ENCODE measurements around the gene PANK4. TPM values are rescaled to one million over a fixed set of nuclear protein-coding genes. Genes with fewer than 3 reads are reported as not detected.

PANK4 gene
- total and polyA plus RNA-seq, 4 donors: 6.2 to 26.8 (median 12.6) TPM

DNA sequence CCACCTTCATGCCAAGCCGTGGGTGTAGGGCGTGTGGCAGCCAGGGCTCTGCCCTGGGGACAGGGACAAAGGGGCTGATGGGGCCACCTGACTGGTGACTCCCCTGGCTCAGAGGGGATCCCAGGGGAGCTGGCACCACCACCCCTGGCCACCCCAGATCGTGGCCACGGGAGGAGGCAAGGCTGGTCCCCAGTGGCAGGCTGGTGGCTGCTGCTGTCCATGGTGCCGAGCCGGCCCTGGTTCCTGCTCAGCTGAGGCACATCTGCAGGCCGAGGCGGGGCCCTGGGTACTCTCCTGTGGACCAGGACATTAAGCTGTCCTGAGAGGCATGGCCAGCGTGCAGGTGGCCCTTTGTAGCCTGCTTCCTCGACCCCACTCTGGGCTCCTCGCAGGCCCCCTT is 43.8 kb downstream of the PANK4 start:
- TF ChIP-seq, protein P1, sequence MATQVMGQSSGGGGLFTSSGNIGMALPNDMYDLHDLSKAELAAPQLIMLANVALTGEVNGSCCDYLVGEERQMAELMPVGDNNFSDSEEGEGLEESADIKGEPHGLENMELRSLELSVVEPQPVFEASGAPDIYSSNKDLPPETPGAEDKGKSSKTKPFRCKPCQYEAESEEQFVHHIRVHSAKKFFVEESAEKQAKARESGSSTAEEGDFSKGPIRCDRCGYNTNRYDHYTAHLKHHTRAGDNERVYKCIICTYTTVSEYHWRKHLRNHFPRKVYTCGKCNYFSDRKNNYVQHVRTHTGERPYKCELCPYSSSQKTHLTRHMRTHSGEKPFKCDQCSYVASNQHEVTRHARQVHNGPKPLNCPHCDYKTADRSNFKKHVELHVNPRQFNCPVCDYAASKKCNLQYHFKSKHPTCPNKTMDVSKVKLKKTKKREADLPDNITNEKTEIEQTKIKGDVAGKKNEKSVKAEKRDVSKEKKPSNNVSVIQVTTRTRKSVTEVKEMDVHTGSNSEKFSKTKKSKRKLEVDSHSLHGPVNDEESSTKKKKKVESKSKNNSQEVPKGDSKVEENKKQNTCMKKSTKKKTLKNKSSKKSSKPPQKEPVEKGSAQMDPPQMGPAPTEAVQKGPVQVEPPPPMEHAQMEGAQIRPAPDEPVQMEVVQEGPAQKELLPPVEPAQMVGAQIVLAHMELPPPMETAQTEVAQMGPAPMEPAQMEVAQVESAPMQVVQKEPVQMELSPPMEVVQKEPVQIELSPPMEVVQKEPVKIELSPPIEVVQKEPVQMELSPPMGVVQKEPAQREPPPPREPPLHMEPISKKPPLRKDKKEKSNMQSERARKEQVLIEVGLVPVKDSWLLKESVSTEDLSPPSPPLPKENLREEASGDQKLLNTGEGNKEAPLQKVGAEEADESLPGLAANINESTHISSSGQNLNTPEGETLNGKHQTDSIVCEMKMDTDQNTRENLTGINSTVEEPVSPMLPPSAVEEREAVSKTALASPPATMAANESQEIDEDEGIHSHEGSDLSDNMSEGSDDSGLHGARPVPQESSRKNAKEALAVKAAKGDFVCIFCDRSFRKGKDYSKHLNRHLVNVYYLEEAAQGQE (IDR thresholded peaks at IDR 0.05): peak; percentile 45
- TF ChIP-seq FOXA1 (IDR thresholded peaks at IDR 0.05) (no peak), JUND (IDR thresholded peaks at IDR 0.05) (no peak), RXRA (IDR thresholded peaks at IDR 0.05) (no peak)
- H3K27me3 ChIP-seq (ENCODE audit: control insufficient read depth in 4 of 4, insufficient read depth in 4 of 4, low read length in 3 of 4): no peaks in the 10 kb centered on the region
- no peak overlapping the region for H3K9ac ChIP-seq (ENCODE audit: low read depth in 1 of 2, low read length in 2 of 2)
- DNase-seq (ENCODE audit: low spot score): no peak
- H3K9me3 ChIP-seq (ENCODE audit: control insufficient read depth in 4 of 4, low read length in 3 of 4): no peaks in the 10 kb centered on the region
- H3K36me3 ChIP-seq (ENCODE audit: control insufficient read depth in 4 of 4, insufficient read depth in 3 of 4, low read depth in 1 of 4, low read length in 3 of 4): no peaks in the 10 kb centered on the region
- H3K27ac ChIP-seq (ENCODE audit: low read depth in 1 of 2, low read length in 2 of 2): no peak overlapping the region
- WGBS: 95% methylated on average over 11 of the region's 11 CpGs
- peaks cover 3 to 9% (median 9%) of the 10 kb centered on the region in 4 donors for H3K4me1 ChIP-seq (ENCODE audit: control insufficient read depth in 4 of 4, insufficient read depth in 4 of 4, low read length in 3 of 4)
- H3K4me3 ChIP-seq (ENCODE audit: low read depth in 1 of 3, low read length in 3 of 3): no peak overlapping the region

DNA sequence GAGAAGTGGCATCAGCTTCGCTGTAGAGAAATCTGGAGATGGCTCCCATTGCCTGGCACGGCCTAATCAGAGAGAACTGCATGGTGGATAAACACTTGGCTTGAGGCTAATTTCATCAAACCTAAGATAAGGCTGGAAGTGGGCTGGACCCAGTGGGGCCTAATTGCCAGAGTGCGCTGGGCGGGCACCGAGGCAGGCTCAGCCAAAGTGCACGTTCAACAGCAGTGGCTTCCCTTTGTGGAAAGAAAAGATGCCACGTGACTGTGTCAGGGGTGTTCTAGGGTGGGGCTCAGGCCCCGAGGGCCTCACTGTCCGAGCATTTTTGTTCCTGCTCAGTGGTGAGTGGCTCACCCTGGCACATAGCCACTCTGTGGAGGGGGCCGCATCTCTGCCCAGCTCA is 44.5 kb downstream of the PANK4 start:
- Histone ChIP-seq H3K27ac (ENCODE audit: low read depth in 1 of 2, low read length in 2 of 2) (no peak overlapping the region), H3K4me1 (ENCODE audit: control insufficient read depth in 4 of 4, insufficient read depth in 4 of 4, low read length in 3 of 4) (peaks cover 5 to 14% (median 12%) of the 10 kb centered on the region in 4 donors), H3K9ac (ENCODE audit: low read depth in 1 of 2, low read length in 2 of 2) (no peak overlapping the region), H3K9me3 (ENCODE audit: control insufficient read depth in 4 of 4, low read length in 3 of 4) (no peaks in the 10 kb centered on the region), H3K36me3 (ENCODE audit: control insufficient read depth in 4 of 4, insufficient read depth in 3 of 4, low read depth in 1 of 4, low read length in 3 of 4) (no peaks in the 10 kb centered on the region), H3K4me3 (ENCODE audit: low read depth in 1 of 3, low read length in 3 of 3) (no peak overlapping the region), H3K27me3 (ENCODE audit: control insufficient read depth in 4 of 4, insufficient read depth in 4 of 4, low read length in 3 of 4) (no peaks in the 10 kb centered on the region)
- no peak for DNase-seq (ENCODE audit: low spot score)
- TF ChIP-seq, protein P2, sequence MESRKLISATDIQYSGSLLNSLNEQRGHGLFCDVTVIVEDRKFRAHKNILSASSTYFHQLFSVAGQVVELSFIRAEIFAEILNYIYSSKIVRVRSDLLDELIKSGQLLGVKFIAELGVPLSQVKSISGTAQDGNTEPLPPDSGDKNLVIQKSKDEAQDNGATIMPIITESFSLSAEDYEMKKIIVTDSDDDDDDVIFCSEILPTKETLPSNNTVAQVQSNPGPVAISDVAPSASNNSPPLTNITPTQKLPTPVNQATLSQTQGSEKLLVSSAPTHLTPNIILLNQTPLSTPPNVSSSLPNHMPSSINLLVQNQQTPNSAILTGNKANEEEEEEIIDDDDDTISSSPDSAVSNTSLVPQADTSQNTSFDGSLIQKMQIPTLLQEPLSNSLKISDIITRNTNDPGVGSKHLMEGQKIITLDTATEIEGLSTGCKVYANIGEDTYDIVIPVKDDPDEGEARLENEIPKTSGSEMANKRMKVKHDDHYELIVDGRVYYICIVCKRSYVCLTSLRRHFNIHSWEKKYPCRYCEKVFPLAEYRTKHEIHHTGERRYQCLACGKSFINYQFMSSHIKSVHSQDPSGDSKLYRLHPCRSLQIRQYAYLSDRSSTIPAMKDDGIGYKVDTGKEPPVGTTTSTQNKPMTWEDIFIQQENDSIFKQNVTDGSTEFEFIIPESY (IDR thresholded peaks at IDR 0.05): no peak
- TF ChIP-seq TAF1 (conservative IDR thresholded peaks at IDR 0.05): no peak
- TF ChIP-seq HNF4A (conservative IDR thresholded peaks at IDR 0.05): no peak
- TF ChIP-seq SP1 (IDR thresholded peaks at IDR 0.05): no peak
- no peak for TF ChIP-seq RAD21 (IDR thresholded peaks at IDR 0.05)
- TF ChIP-seq FOXA2 (IDR thresholded peaks at IDR 0.05): no peak
- TF ChIP-seq EGR1 (IDR thresholded peaks at IDR 0.05; ENCODE audit: low read depth in 2 of 2): no peak
- TF ChIP-seq NR2F2 (IDR thresholded peaks at IDR 0.05): no peak
- TF ChIP-seq, protein P3, sequence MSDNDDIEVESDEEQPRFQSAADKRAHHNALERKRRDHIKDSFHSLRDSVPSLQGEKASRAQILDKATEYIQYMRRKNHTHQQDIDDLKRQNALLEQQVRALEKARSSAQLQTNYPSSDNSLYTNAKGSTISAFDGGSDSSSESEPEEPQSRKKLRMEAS (IDR thresholded peaks at IDR 0.05): no peak
- TF ChIP-seq JUND (IDR thresholded peaks at IDR 0.05): no peak
- TF ChIP-seq HNF4G (IDR thresholded peaks at IDR 0.05): no peak
- TF ChIP-seq, protein P1 (IDR thresholded peaks at IDR 0.05): no peak
- TF ChIP-seq, protein P4, sequence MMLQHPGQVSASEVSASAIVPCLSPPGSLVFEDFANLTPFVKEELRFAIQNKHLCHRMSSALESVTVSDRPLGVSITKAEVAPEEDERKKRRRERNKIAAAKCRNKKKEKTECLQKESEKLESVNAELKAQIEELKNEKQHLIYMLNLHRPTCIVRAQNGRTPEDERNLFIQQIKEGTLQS (IDR thresholded peaks at IDR 0.05): no peak
- no peak for TF ChIP-seq FOXA1 (IDR thresholded peaks at IDR 0.05)
- TF ChIP-seq GABPA (IDR thresholded peaks at IDR 0.05 in 1 of 2, conservative IDR thresholded peaks at IDR 0.05 in 1 of 2): no peak
- TF ChIP-seq YY1 (IDR thresholded peaks at IDR 0.05): no peak
- TF ChIP-seq RXRA (IDR thresholded peaks at IDR 0.05): no peak
- TF ChIP-seq, protein P5, sequence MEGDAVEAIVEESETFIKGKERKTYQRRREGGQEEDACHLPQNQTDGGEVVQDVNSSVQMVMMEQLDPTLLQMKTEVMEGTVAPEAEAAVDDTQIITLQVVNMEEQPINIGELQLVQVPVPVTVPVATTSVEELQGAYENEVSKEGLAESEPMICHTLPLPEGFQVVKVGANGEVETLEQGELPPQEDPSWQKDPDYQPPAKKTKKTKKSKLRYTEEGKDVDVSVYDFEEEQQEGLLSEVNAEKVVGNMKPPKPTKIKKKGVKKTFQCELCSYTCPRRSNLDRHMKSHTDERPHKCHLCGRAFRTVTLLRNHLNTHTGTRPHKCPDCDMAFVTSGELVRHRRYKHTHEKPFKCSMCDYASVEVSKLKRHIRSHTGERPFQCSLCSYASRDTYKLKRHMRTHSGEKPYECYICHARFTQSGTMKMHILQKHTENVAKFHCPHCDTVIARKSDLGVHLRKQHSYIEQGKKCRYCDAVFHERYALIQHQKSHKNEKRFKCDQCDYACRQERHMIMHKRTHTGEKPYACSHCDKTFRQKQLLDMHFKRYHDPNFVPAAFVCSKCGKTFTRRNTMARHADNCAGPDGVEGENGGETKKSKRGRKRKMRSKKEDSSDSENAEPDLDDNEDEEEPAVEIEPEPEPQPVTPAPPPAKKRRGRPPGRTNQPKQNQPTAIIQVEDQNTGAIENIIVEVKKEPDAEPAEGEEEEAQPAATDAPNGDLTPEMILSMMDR (IDR thresholded peaks at IDR 0.05; ENCODE audit: low read depth, low read length, missing input control): no peak
- 87% methylated on average over 10 of the region's 10 CpGs for WGBS

Measured in liver (tissue), 9 donors.